NCI-H446 treated with DMSO at 0.1 percent for 48 hours (cell line): Measurements from ENCODE around the gene SIRPB2.
"Not testable (repeated sequence)": the region's sequence is repeated elsewhere in the genome, so short reads cannot be mapped to it uniquely, and the experiment has no call there.

ENCODE experiments used
- DNase-seq: peaks from one replicate; lab custom pipeline; 2025; lab: John Stamatoyannopoulos, UW

The SIRPB2 gene

GRCh38 chr20:1499528-1500420, 8.6 kb upstream of the SIRPB2 start:
- DNase-seq: no peak

GRCh38 chr20:1497371-1497770, 6.2 kb upstream of the SIRPB2 start:
- DNase-seq: not testable (repeated sequence)

GRCh38 chr20:1496930-1497329, 5.7 kb upstream of the SIRPB2 start:
- DNase-seq: no peak

GRCh38 chr20:1494436-1494835, 3.2 kb upstream of the SIRPB2 start:
- no peak for DNase-seq

- no peak for DNase-seq
Observed at GRCh38 chr20:1493536-1493935, 2.3 kb upstream of the SIRPB2 start.

GRCh38 chr20:1491860-1492642, 831 bp upstream of the SIRPB2 start:
- DNase-seq: no peak

- DNase-seq: no peak
Observed at GRCh38 chr20:1490643-1491195, 501 bp downstream of the SIRPB2 start.

- no peak for DNase-seq
Observed at GRCh38 chr20:1489764-1490436, 1.3 kb downstream of the SIRPB2 start.

GRCh38 chr20:1489325-1489724, 1.9 kb downstream of the SIRPB2 start:
- DNase-seq: no peak

GRCh38 chr20:1486566-1486965, 4.7 kb downstream of the SIRPB2 start:
- DNase-seq: no peak

- DNase-seq: no peak
Observed at GRCh38 chr20:1484438-1485116, 6.6 kb downstream of the SIRPB2 start.

- DNase-seq: no peak
Observed at GRCh38 chr20:1479831-1480595, 11.2 kb downstream of the SIRPB2 start.

- DNase-seq: no peak
Observed at GRCh38 chr20:1478566-1478965, 12.7 kb downstream of the SIRPB2 start.

- no peak for DNase-seq
Observed at GRCh38 chr20:1477896-1478490, 13.2 kb downstream of the SIRPB2 start.

GRCh38 chr20:1474817-1475603, 16.2 kb downstream of the SIRPB2 start:
- no peak for DNase-seq

- no peak for DNase-seq
Observed at GRCh38 chr20:1474325-1474724, 16.9 kb downstream of the SIRPB2 start.

- no peak for DNase-seq
Observed at GRCh38 chr20:1473246-1474220, 17.7 kb downstream of the SIRPB2 start.

- DNase-seq: no peak
Observed at GRCh38 chr20:1472556-1473245, 18.5 kb downstream of the SIRPB2 start.
